Ovary (tissue), 3 donors: ENCODE measurements around the gene PCDHGA8.
"Not testable (repeated sequence)": the region's sequence is repeated elsewhere in the genome, so short reads cannot be mapped to it uniquely, and the experiment has no call there.

ENCODE experiments used
- EP300 ChIP-seq: sonication (generic); formaldehyde crosslinking; IDR thresholded peaks from one replicate; pipeline ENCODE4 v1.6.1; 2017; ENCODE audit warnings: antibody characterized with exemption
- POLR2A ChIP-seq: fragments of 450-650 bp; IDR thresholded peaks from one replicate; pipeline ENCODE4 v1.6.1; 2017; ENCODE audit warnings: antibody characterized with exemption, mild to moderate bottlenecking, moderate library complexity
- TF ChIP-seq, protein P1 (sequence below), 3 donors: fragments of 450-650 bp in 2 of 3; fragments of 200-600 bp in 1 of 3; IDR thresholded peaks; one replicate each; pipeline versions ENCODE4 v1.5.1 to v1.8.0; 2016 to 2022; ENCODE audit warnings: antibody characterized with exemption in 3 of 3, mild to moderate bottlenecking in 1 of 3
- donor health status: DM: no; HTN: no; CAD: no.

DNA sequence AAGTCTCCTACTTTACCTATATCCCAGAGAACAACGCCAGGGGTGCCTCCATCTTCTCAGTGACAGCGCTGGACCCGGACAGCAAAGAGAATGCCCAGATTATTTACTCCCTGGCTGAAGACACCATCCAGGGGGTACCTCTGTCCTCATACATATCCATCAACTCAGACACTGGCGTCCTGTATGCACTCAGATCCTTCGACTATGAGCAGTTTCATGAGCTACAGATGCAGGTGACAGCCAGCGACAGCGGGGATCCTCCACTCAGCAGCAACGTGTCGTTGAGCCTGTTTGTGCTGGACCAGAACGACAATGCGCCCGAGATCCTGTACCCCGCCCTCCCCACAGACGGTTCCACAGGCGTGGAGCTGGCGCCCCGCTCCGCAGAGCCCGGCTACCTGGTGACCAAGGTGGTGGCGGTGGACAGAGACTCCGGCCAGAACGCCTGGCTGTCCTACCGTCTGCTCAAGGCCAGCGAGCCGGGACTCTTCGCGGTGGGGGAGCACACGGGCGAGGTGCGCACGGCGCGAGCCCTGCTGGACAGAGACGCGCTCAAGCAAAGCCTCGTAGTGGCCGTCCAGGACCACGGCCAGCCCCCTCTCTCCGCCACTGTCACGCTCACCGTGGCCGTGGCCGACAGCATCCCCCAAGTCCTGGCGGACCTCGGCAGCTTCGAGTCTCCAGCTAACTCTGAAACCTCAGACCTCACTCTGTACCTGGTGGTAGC is 22.3 kb downstream of the PCDHGA8 start:
- TF ChIP-seq, protein P1, sequence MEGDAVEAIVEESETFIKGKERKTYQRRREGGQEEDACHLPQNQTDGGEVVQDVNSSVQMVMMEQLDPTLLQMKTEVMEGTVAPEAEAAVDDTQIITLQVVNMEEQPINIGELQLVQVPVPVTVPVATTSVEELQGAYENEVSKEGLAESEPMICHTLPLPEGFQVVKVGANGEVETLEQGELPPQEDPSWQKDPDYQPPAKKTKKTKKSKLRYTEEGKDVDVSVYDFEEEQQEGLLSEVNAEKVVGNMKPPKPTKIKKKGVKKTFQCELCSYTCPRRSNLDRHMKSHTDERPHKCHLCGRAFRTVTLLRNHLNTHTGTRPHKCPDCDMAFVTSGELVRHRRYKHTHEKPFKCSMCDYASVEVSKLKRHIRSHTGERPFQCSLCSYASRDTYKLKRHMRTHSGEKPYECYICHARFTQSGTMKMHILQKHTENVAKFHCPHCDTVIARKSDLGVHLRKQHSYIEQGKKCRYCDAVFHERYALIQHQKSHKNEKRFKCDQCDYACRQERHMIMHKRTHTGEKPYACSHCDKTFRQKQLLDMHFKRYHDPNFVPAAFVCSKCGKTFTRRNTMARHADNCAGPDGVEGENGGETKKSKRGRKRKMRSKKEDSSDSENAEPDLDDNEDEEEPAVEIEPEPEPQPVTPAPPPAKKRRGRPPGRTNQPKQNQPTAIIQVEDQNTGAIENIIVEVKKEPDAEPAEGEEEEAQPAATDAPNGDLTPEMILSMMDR (IDR thresholded peaks at IDR 0.05): not testable (repeated sequence)
- not testable (repeated sequence) for TF ChIP-seq EP300, POLR2A
